Suprapubic skin (tissue), 3 donors: Measurements from ENCODE around the gene CERS4.

Experiments
- CTCF ChIP-seq, 2 donors: fragments of 200-600 bp in 1 of 2; fragments of 450-650 bp in 1 of 2; sonication (generic) in 1 of 2; IDR thresholded peaks; one replicate each; pipeline ENCODE4 v1.5.1; 2016 to 2019; ENCODE audit warnings: antibody characterized with exemption in 2 of 2, mild to moderate bottlenecking in 1 of 2, moderate library complexity in 1 of 2
- POLR2A ChIP-seq, 2 donors: fragments of 450-650 bp; IDR thresholded peaks; one replicate each; pipeline ENCODE4 v1.6.1; 2017; ENCODE audit warnings: antibody characterized with exemption in 2 of 2, mild to moderate bottlenecking in 2 of 2, moderate library complexity in 2 of 2

GRCh38 chr19:8269724-8270123 lies 60.6 kb downstream of the CERS4 start:
- no peak for TF ChIP-seq POLR2A (IDR thresholded peaks at IDR 0.05)
- no peak for TF ChIP-seq CTCF (IDR thresholded peaks at IDR 0.05)
